HUES48 (cell line): Measurements from ENCODE around the gene TSPAN18.

Experiments used
- H3K27ac ChIP-seq: one replicate; pipeline ENCODE4 v1.7.0; 2013; ENCODE audit warnings: low read depth, low read length, inconsistent platforms
- H3K27me3 ChIP-seq: 2 replicates; pipeline ENCODE4 v1.6.1; 2013; ENCODE audit warnings: mild to moderate bottlenecking, low read length; ENCODE audit not compliant: control insufficient read depth, insufficient read depth
- H3K36me3 ChIP-seq: 2 replicates; pipeline ENCODE4 v1.6.1; 2013; ENCODE audit warnings: low read length; ENCODE audit not compliant: control insufficient read depth, insufficient read depth
- H3K4me1 ChIP-seq: 2 replicates; pipeline ENCODE4 v1.6.1; 2013; ENCODE audit warnings: mild to moderate bottlenecking, low read length; ENCODE audit not compliant: control insufficient read depth, insufficient read depth
- H3K4me3 ChIP-seq: 2 replicates; pipeline ENCODE4 v1.5.1; 2013; ENCODE audit warnings: mild to moderate bottlenecking, low read depth, low read length
- H3K9ac ChIP-seq: 2 replicates; pipeline ENCODE4 v1.6.1; 2013; ENCODE audit warnings: mild to moderate bottlenecking, low read depth, low read length, moderate library complexity
- H3K9me3 ChIP-seq: 2 replicates; pipeline ENCODE4 v1.6.1; 2013; ENCODE audit warnings: low read length; ENCODE audit not compliant: control insufficient read depth, insufficient read depth

Gene TSPAN18

GRCh38 chr11:44944853-44945235, 218.1 kb downstream of the TSPAN18 start:
- Histone ChIP-seq H3K36me3 (no peaks in the 10 kb centered on the region), H3K4me1 (peaks cover 28% of the 10 kb centered on the region), H3K27me3 (no peaks in the 10 kb centered on the region), H3K27ac (peak overlapping the region; percentile 58), H3K4me3 (no peak overlapping the region), H3K9me3 (no peaks in the 10 kb centered on the region), H3K9ac (no peak overlapping the region)

- Histone ChIP-seq H3K4me3 (no peak overlapping the region), H3K27ac (no peak overlapping the region), H3K27me3 (no peaks in the 10 kb centered on the region), H3K9ac (no peak overlapping the region), H3K36me3 (no peaks in the 10 kb centered on the region), H3K4me1 (peaks cover 28% of the 10 kb centered on the region), H3K9me3 (no peaks in the 10 kb centered on the region)
Measured at GRCh38 chr11:44945666-44946065, 218.9 kb downstream of the TSPAN18 start.

- no peaks in the 10 kb centered on the region for H3K27me3 ChIP-seq
- H3K4me3 ChIP-seq = no peak overlapping the region
- H3K27ac ChIP-seq = no peak overlapping the region
- no peaks in the 10 kb centered on the region for H3K9me3 ChIP-seq
- H3K36me3 ChIP-seq = no peaks in the 10 kb centered on the region
- H3K4me1 ChIP-seq = peaks cover 31% of the 10 kb centered on the region
- no peak overlapping the region for H3K9ac ChIP-seq
Measured at GRCh38 chr11:44946263-44946662, 219.5 kb downstream of the TSPAN18 start.

GRCh38 chr11:44947114-44947513, 220.4 kb downstream of the TSPAN18 start:
- Histone ChIP-seq H3K4me3 (no peak overlapping the region), H3K36me3 (no peaks in the 10 kb centered on the region), H3K9ac (no peak overlapping the region), H3K27me3 (no peaks in the 10 kb centered on the region), H3K4me1 (peaks cover 38% of the 10 kb centered on the region), H3K9me3 (no peaks in the 10 kb centered on the region), H3K27ac (no peak overlapping the region)

- H3K9ac ChIP-seq = no peak overlapping the region
- H3K4me3 ChIP-seq = no peak overlapping the region
- H3K36me3 ChIP-seq = no peaks in the 10 kb centered on the region
- peaks cover 39% of the 10 kb centered on the region for H3K4me1 ChIP-seq
- H3K27ac ChIP-seq = no peak overlapping the region
- H3K9me3 ChIP-seq = no peaks in the 10 kb centered on the region
- no peaks in the 10 kb centered on the region for H3K27me3 ChIP-seq
Measured at GRCh38 chr11:44948155-44948554, 221.4 kb downstream of the TSPAN18 start.

- Histone ChIP-seq H3K4me3 (peak overlapping the region; percentile 80), H3K9me3 (no peaks in the 10 kb centered on the region), H3K27ac (peak overlapping the region; percentile 81), H3K36me3 (no peaks in the 10 kb centered on the region), H3K9ac (no peak overlapping the region), H3K4me1 (peaks cover 35% of the 10 kb centered on the region), H3K27me3 (no peaks in the 10 kb centered on the region)
Measured at GRCh38 chr11:44949160-44950030, 222.6 kb downstream of the TSPAN18 start.

- H3K27me3 ChIP-seq = no peaks in the 10 kb centered on the region
- H3K9ac ChIP-seq = peak overlapping the region; percentile 36; the same call in 1 of the 2 replicates
- no peaks in the 10 kb centered on the region for H3K9me3 ChIP-seq
- peaks cover 35% of the 10 kb centered on the region for H3K4me1 ChIP-seq
- no peaks in the 10 kb centered on the region for H3K36me3 ChIP-seq
- peak overlapping the region; percentile 81 for H3K27ac ChIP-seq
- peak overlapping the region; percentile 80 for H3K4me3 ChIP-seq
Measured at GRCh38 chr11:44950031-44950624, 223.4 kb downstream of the TSPAN18 start.

GRCh38 chr11:44950625-44951476, 224.1 kb downstream of the TSPAN18 start, which contains the start of gene TP53I11:
TP53I11 (minus strand) TSS chr11:44950883; CDS start chr11:44938335, 12,548 bp downstream.
- H3K4me3 ChIP-seq = peak within 1 kb of the TSS; percentile 80
- H3K36me3 ChIP-seq = no peaks in the 10 kb centered on the region
- peak within 1 kb of the TSS; percentile 81 for H3K27ac ChIP-seq
- no peaks in the 10 kb centered on the region; the same call in 1 of the 2 replicates for H3K27me3 ChIP-seq
- peak within 1 kb of the TSS; percentile 36; the same call in 1 of the 2 replicates for H3K9ac ChIP-seq
- peaks cover 40% of the 10 kb centered on the region for H3K4me1 ChIP-seq
- no peaks in the 10 kb centered on the region for H3K9me3 ChIP-seq

GRCh38 chr11:44952082-44952481, 225.3 kb downstream of the TSPAN18 start:
- Histone ChIP-seq H3K36me3 (no peaks in the 10 kb centered on the region), H3K27me3 (peaks cover 4% of the 10 kb centered on the region), H3K4me3 (no peak overlapping the region), H3K4me1 (peaks cover 48% of the 10 kb centered on the region), H3K27ac (no peak overlapping the region), H3K9ac (no peak overlapping the region), H3K9me3 (no peaks in the 10 kb centered on the region)

- no peak overlapping the region for H3K27ac ChIP-seq
- H3K4me3 ChIP-seq = no peak overlapping the region
- H3K4me1 ChIP-seq = peaks cover 54% of the 10 kb centered on the region
- peaks cover 4% of the 10 kb centered on the region for H3K27me3 ChIP-seq
- no peaks in the 10 kb centered on the region for H3K36me3 ChIP-seq
- no peak overlapping the region for H3K9ac ChIP-seq
- no peaks in the 10 kb centered on the region for H3K9me3 ChIP-seq
Measured at GRCh38 chr11:44952500-44953260, 225.9 kb downstream of the TSPAN18 start.
